Sigmoid colon (tissue), 4 donors: Measurements from ENCODE around the gene PRRT3.

Experiments used
- CTCF ChIP-seq, 4 experiments: fragments of 450-650 bp in 3 of 4; fragments of 200-600 bp in 1 of 4; IDR thresholded peaks; one replicate each; pipeline ENCODE4 v1.5.1; 2016 to 2019; ENCODE audit warnings: antibody characterized with exemption in 4 of 4, mild to moderate bottlenecking in 3 of 4, moderate library complexity in 2 of 4
- EP300 ChIP-seq, 4 donors: sonication (generic); formaldehyde crosslinking; IDR thresholded peaks; one replicate each; pipeline ENCODE4 v1.6.1; 2017; ENCODE audit warnings: antibody characterized with exemption in 4 of 4
- POLR2A ChIP-seq, 2 donors: fragments of 450-650 bp; IDR thresholded peaks; one replicate each; pipeline ENCODE4 v1.6.1; 2016; ENCODE audit warnings: antibody characterized with exemption in 2 of 2, mild to moderate bottlenecking in 2 of 2, moderate library complexity in 2 of 2
- POLR2AphosphoS5 ChIP-seq, 4 donors: sonication (generic); formaldehyde crosslinking; IDR thresholded peaks; one replicate each; pipeline ENCODE4 v1.6.1; 2017; ENCODE audit warnings: antibody characterized with exemption in 4 of 4

- TF ChIP-seq CTCF (IDR thresholded peaks at IDR 0.05) (no peak), POLR2AphosphoS5 (IDR thresholded peaks at IDR 0.05) (no peak), POLR2A (IDR thresholded peaks at IDR 0.05) (no peak), EP300 (IDR thresholded peaks at IDR 0.05) (no peak)
These were observed 7.9 kb downstream of the PRRT3 start for GRCh38 chr3:9944271-9944670.
